Pancreas (tissue), 10 donors: ENCODE measurements around the gene CTNNA2. TPM values are rescaled to one million over a fixed set of nuclear protein-coding genes. Genes with fewer than 3 reads are reported as not detected.
A peak's percentile ranks its signal among the peaks of the same experiment; 100 is the strongest.

Experiments
- ATAC-seq, 4 donors: fragments of 200-7000 bp; cut with Tn5 transposase; one replicate each; pipeline versions ENCODE4 v1.8.0 to v1.9.1; 2020; ENCODE audit warnings: mild to moderate bottlenecking in 4 of 4, moderate library complexity in 4 of 4
- DNase-seq, 6 donors: peaks; one replicate each; pipeline ENCODE4 v3.0.0-alpha.2; 2020
- FAIRE-seq: peaks from 2 replicates; lab custom pipeline; 2012; peaks lifted over from hg19 to GRCh38; lab: Jason Lieb, UNC
- H3K27ac ChIP-seq, 4 donors: fragments of 200-600 bp; sonication (generic); 1 replicate in 3 of 4; 2 replicates in 1 of 4; pipeline versions ENCODE4 v1.5.0 to v1.8.0; 2020
- H3K27me3 ChIP-seq, 4 donors: fragments of 200-600 bp; one replicate each; pipeline ENCODE4 v1.8.0; 2021
- H3K36me3 ChIP-seq, 3 donors: fragments of 200-600 bp; sonication (generic) in 1 of 3; one replicate each; pipeline versions ENCODE4 v1.5.0 to v1.8.0; 2020 to 2021
- H3K4me1 ChIP-seq, 3 donors: fragments of 200-600 bp; one replicate each; pipeline ENCODE4 v1.8.0; 2021
- H3K4me3 ChIP-seq, 4 donors: fragments of 200-600 bp; sonication (generic) in 2 of 4; one replicate each; pipeline versions ENCODE4 v1.5.0 to v1.8.0; 2020 to 2021
- H3K9me3 ChIP-seq, 4 donors: fragments of 200-600 bp; one replicate each; pipeline ENCODE4 v1.8.0; 2021
- CTCF ChIP-seq, 4 donors: fragments of 200-600 bp; sonication (generic) in 3 of 4; IDR thresholded peaks; one replicate each; pipeline versions ENCODE4 v1.5.0 to v1.8.0; 2021; ENCODE audit warnings: antibody characterized with exemption in 4 of 4
- WGBS, 2 donors: extraction: QIAGEN DNeasy Blood & Tissue Kit; methylation state at CpG; one replicate each; pipeline ENCODE4 v1.1.7; 2013; 5-methylcytosine and 5-hydroxymethylcytosine counted together
- intact Hi-C, 3 donors: fragments of 100-400 bp; cut with DNase I; formaldehyde crosslinking; loops; one replicate each; pipeline versions ENCODE4 v1.11.1 to v1.14.2; 2022
- polyA plus RNA-seq, 2 donors: library from polyadenylated mRNA; stranded (reverse); fragments of 200-250 nt; gene quantifications; one replicate each; pipeline ENCODE4 v1.2.3, GENCODE V29; 2013
- total RNA-seq, 6 donors: library from RNA; stranded (reverse); fragmentation: NEBNext Ultra II Directional in 4 of 6; extraction: Animal tissue kit (Norgen Biotek cat#: 25700) in 4 of 6; gene quantifications; one replicate each; pipeline versions ENCODE4 v1.2.1 to v1.2.4, GENCODE V29; 2021 to 2023
- donor health status: healthy with polysubstance abuse.
- donor health status: DM: no; HTN: no; CAD: no; lungs with moderate emphysema.
- donor health status: DM: no; HTN: no; CAD: no.
- donor health status: control.
- donor health status: control.
- donor health status: Bipolar disorder and iron deficiency.
- donor health status: DM: yes; HTN: yes; CAD: no.
- donor health status: DM: no; HTN: no; CAD: no.
- donor health status: DM: no; HTN: no; CAD: no.
- donor health status: DM: yes; HTN: yes; CAD: no.

CTNNA2 gene
- total and polyA plus RNA-seq, 8 donors = 0.25 to 12.1 (median 2.1) TPM

DNA sequence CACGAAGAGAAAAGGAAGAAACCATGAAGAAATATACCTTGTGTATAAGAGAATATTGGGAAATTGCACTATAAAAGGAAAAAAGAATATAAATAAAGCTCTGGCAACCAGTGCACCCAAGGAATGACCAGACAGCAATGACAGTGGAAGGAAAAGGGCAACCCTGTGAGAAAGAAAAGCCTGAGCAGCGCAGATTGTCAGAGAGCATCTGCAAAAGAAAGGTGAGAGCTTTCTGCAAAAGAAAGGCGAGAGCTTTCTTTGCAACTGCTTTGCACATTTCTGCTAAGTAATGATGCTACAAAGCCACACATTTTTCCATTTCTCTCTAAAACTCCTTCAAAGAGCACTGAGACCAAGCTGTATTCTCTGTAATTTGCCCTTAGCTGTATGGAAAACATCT lies 83.6 kb downstream of the CTNNA2 start:
- Histone ChIP-seq H3K36me3 (no peaks in the 10 kb centered on the region), H3K27ac (no peak overlapping the region), H3K4me3 (no peak overlapping the region), H3K9me3 (no peaks in the 10 kb centered on the region), H3K27me3 (no peaks in the 10 kb centered on the region), H3K4me1 (no peaks in the 10 kb centered on the region)
- DNase-seq (no peak), ATAC-seq (no peak), FAIRE-seq (no peak)
- 47 to 50% methylated on average over 3 of the region's 3 CpGs for WGBS, 2 donors
- TF ChIP-seq CTCF (IDR thresholded peaks at IDR 0.05) = no peak
- intact Hi-C loops = no loop called here

DNA sequence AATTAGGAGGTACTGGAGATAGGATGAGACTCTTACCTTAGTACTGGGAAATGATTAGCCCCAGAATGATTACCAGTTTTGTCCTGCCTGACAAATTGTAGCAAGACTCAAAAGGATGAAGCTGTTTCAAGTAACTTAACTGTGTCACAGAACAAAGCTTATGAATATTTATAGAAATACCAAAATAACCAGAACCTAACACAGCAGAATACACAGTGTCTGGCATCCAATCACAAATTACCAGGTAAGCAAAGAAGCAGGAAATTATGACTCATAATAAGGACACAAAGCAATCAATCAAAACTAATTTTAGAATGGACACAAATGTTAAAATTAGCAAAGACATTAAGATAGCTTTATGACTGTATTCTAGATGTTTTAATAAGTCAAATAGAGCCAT lies 91.9 kb downstream of the CTNNA2 start:
- no peak for FAIRE-seq
- no peaks in the 10 kb centered on the region for H3K36me3 ChIP-seq
- H3K4me1 ChIP-seq = no peaks in the 10 kb centered on the region
- no peak overlapping the region for H3K4me3 ChIP-seq
- no peak for TF ChIP-seq CTCF (IDR thresholded peaks at IDR 0.05)
- no peak for ATAC-seq
- intact Hi-C loops = no loop called here
- no peak for DNase-seq
- no peak overlapping the region for H3K27ac ChIP-seq
- no peaks in the 10 kb centered on the region for H3K9me3 ChIP-seq
- H3K27me3 ChIP-seq = no peaks in the 10 kb centered on the region

DNA sequence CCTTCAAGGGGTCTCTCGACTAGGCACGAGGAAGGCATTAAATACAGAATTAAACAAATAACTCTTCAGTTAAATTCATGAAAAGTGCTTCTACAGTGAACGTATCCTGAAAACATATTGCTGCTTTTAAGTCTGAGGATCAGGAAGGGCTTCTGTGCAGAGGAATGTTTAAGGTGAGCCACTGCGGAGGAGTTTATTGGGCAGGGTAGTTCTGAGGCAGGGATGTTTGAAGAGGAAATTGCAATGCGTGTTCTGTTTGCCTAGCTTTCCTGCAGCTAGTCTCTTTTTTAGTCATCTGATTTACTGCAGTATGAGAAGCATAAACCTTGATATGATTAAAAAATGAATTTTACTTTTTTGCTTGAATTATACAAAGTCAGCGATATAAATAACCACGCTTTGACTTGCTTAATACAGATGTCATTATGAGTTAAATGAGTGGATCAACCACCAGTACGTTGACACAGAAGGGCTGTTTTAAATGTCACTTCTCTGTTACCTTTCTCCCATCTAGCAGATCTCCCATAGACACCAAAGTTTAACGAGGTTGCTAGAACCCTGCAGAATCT lies 98.7 kb downstream of the CTNNA2 start:
- FAIRE-seq = no peak

DNA sequence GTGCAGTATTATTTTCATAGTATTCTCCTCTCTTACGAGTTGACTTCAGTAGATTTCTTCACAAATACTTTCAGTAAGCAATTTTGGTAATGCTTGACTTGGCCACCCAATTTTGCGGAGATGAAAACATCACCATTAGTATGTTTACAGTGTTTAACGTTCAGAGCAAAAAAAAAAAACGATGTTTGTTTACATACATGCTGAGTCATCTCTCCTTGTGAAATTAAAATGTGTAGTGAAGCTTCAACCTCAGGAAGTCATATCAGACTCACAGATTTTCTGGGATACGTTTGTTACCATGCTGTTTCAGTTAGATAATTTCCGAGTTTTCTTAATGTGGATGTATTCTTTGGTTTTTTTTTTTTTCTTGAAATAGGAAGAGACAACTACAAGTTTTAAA lies 100.1 kb downstream of the CTNNA2 start:
- intact Hi-C loops = no loop called here
- no peak for TF ChIP-seq CTCF (IDR thresholded peaks at IDR 0.05)
- no peak overlapping the region for H3K4me3 ChIP-seq
- H3K27me3 ChIP-seq = no peaks in the 10 kb centered on the region
- H3K4me1 ChIP-seq = no peaks in the 10 kb centered on the region
- H3K27ac ChIP-seq = no peak overlapping the region
- ATAC-seq (peak in 1 of 4 donors; percentile 35), FAIRE-seq (no peak), DNase-seq (no peak)
- 41 to 51% methylated on average over 6 of the region's 6 CpGs for WGBS, 2 donors
- H3K9me3 ChIP-seq = no peaks in the 10 kb centered on the region
- no peaks in the 10 kb centered on the region for H3K36me3 ChIP-seq

More for the DNA sequence above, 98.7 kb downstream of the CTNNA2 start:
- no peaks in the 10 kb centered on the region for H3K27me3 ChIP-seq
- H3K4me1 ChIP-seq = no peaks in the 10 kb centered on the region
- no peak overlapping the region for H3K27ac ChIP-seq
- no peak for TF ChIP-seq CTCF (IDR thresholded peaks at IDR 0.05)
- no peak for DNase-seq
- 53 to 57% methylated on average over 9 of the region's 9 CpGs for WGBS, 2 donors
- intact Hi-C loops = no loop called here
- no peak overlapping the region for H3K4me3 ChIP-seq
- no peaks in the 10 kb centered on the region for H3K36me3 ChIP-seq
- ATAC-seq = no peak
- H3K9me3 ChIP-seq = no peaks in the 10 kb centered on the region

DNA sequence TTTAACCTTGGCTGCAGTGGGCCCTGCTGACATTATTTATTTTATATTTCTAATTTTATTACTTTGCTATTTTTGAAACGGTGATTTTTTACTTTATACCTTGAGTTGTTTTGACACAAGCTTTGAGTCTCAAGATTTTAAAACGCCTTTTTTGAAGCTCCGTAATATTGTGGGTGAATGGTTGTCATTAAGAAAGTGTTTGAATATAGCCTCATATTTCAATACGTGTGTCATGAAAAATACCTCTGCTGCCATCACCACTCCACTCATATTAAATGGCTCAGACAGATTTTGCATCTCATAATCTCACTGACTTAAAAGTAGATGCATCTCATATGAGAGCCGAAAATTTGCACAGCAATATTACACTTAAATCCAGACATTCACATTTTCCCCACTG lies 106.6 kb downstream of the CTNNA2 start:
- 73 to 86% methylated on average over 5 of the region's 5 CpGs for WGBS, 2 donors
- Histone ChIP-seq H3K27ac (no peak overlapping the region), H3K4me3 (no peak overlapping the region), H3K9me3 (no peaks in the 10 kb centered on the region), H3K4me1 (no peaks in the 10 kb centered on the region), H3K36me3 (no peaks in the 10 kb centered on the region), H3K27me3 (no peaks in the 10 kb centered on the region)
- ATAC-seq = no peak
- DNase-seq = no peak
- FAIRE-seq = no peak
- TF ChIP-seq CTCF (IDR thresholded peaks at IDR 0.05) = no peak
- intact Hi-C loops = no loop called here
